Stimulated activated CD4-positive, alpha-beta T cell treated with anti-CD3 and anti-CD28 coated beads, Interleukin-2, amount 100 ng/mL, for 4 hours (primary cell): ENCODE measurements around the gene CD68.
A peak's percentile ranks its signal among the peaks of the same experiment; 100 is the strongest.

Experiments used
- DNase-seq: peaks from one replicate; pipeline ENCODE4 v3.0.0-alpha.2; 2020; ENCODE audit warnings: low read depth

The CD68 gene

GRCh38 chr17:7579001-7579833, at the start of gene CD68:
TSS of gene CD68 (plus strand) at chr17:7579638. CDS start at chr17:7579678, 40 bp downstream.
- DNase-seq, result peak; percentile 68

DNA sequence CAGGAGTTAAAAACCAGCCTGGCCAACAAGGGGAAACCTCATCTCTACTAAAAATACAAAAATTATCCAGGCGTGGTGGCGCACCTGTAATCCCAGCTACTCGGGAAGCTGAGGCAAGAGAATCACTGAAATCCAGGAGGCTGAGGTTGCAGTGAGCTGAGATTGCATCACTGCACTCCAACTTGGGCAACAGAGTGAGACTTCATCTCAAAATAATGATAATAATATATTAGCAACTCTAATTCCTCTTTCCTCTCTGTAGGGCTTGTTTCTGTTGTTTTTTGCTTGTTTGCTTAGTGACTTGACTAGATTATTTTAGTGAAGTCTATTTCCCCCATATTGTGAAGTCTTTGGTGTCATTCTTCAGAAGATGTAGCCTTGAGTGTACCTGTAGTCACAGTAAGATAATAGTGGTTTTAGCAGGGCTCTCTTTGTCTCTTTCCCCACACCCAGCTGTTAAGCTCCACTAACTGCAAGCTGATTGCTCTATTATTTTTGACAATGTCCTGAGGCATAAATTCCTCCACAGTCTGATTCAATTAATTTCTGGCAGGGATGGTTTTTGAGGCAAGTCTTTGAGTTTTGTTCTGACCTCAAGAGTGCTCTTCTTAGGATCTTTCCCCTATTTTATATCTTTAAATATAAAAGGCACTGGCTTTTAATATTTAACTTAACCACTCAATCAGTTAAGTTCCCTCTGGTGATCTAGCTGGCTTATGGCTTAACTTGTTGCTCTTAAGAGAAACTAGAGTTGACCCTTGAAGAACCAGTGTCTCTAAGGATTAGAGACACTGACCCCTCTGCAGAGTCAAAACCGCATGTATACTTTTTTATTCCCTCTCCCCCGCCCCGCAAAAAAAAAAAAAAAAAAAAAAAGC, 49.2 kb upstream of the CD68 start:
- no peak for DNase-seq

- no peak for DNase-seq
Observed at GRCh38 chr17:7538050-7538449, 41.4 kb upstream of the CD68 start.

DNA sequence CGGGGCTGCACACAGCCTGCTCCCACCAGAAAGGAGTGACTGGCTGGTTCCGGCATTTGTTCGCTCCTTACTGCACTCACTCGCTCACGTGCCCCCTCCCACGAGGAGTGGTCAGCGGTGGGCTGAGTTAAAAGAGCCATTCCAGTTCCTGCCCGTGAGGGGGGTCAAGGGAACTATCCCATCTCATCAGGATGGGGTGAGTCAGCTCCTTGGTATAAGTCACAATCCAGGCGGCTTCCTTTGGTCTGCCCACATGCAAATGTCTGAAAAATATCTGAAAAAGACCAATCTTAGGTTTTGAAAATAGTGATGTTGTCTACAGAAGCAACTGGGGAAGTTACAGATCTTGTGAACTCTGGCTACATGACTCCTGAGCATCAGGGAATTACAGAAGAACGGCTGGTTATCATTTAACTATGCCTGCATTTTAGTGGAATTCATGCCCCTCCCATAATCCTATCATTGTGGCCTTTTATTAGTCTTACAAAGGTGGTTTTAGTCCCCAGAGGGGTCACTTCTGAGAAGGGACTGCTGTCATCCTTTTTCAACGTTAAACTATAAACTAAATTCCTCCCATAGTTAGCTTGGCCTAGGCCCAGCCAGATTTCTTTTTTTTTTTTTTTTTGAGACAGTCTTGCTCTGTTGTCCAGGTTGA, 40.4 kb upstream of the CD68 start:
- DNase-seq, result no peak

DNA sequence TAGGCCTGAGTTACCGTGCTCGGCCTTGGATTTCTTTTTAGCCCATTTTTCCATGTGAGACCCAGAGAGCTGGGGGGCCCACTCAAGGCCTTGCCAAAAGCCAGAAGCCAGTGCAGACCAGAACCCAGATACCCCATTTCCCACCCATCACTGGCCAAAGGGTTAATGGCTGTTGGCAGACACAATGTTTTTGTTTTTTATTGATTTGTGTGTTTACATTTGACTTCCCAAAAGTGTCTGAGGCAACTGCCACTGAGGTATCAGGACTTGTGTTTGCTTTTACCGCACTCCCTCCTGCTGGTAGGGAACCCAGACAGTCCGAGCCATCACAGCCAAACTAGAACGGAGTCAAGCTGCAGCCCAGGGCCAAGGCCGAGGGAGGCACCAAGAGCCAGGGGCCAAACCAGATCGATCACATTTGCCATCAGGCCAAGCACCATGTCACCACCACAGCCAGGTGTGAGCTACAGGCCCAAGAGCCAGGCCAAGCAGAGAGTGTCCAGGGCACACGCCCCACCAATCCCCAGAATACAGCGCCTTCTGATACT, 38.3 kb upstream of the CD68 start:
- DNase-seq, result no peak

DNA sequence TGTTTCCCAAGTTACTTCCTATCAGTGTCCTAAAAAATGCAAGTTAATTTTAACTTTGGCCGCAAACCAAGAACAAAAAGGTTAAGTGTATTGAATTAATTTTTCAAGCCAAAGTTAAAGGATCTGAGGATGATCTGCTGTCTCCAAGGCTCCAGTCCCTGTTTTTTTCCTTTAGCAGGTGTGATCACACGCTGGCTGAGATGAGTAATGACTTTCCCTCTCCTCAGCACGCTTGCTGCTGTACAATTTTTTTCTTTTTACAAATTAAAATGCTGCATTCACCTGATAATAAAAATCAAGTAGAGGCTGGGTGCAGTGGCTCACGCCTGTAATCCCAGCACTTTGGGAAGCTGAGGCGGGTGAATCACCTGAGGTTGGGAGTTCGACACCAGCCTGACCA, 34.5 kb upstream of the CD68 start:
- DNase-seq, result no peak

- peak; percentile 38 for DNase-seq
Observed at GRCh38 chr17:7548585-7549400, 30.6 kb upstream of the CD68 start, which contains the start of gene TNFSF12. TSS of gene TNFSF12 (plus strand) at chr17:7549058. CDS start at chr17:7549154, 96 bp downstream.

- peak; percentile 24 for DNase-seq
Observed at GRCh38 chr17:7549401-7550055, 29.9 kb upstream of the CD68 start.

GRCh38 chr17:7550344-7550743, 29.1 kb upstream of the CD68 start:
- DNase-seq, result no peak

GRCh38 chr17:7551396-7551795, 28.0 kb upstream of the CD68 start:
- no peak for DNase-seq

- no peak for DNase-seq
Observed at GRCh38 chr17:7552621-7553051, 26.8 kb upstream of the CD68 start.

DNA sequence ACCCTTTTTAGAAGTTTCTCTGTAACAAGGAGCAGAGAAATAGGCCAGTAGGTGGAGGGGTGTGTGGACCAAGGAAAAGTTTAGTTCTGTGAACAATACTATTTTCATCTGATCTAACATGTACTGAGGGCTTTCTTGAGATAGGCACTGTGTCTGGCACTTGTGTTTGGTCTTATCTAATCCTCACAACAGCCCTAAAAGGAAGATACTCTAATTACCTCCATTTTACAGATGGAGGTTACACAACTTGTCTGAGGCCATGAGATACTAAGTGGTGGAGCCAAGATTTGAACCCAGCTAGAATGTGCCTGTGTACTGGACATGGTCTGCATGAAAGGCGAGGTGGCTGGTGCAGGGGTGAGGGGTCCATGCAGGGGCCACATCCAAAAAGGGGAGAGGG, 26.1 kb upstream of the CD68 start:
- DNase-seq, result no peak

DNA sequence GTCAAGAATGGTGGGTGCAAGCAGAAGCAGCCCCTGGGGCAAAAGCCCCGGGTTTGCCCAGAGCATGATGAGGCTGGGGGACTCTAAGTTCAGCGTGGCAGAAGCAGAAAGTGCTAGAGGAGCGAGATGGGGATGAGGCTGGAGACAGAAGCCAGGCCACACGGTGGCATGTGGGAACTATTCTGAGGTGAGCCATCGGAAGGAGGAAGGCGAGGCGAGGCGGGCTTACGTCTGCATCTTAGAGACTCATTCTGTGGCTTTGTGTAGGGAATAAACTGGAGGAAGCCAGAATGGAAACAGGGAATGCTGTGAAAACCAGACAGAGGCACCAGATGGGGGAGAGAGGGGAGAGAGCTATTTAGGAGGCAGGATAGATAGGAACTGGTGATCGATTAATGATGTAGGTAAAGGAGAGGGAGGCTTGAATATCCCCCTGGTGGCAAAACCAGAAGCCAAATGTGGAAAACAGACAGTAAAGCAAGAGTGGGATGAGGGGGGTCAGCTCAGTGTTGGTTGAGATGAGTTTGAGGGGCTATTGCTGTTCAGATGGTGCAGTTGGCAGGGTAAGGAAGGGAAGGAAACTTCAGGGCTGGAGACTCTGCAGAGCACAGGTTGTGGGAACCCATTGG, 24.0 kb upstream of the CD68 start:
- no peak for DNase-seq

GRCh38 chr17:7556627-7557026, 22.8 kb upstream of the CD68 start:
- DNase-seq, result no peak

GRCh38 chr17:7557147-7557764, 22.2 kb upstream of the CD68 start:
- no peak for DNase-seq

DNA sequence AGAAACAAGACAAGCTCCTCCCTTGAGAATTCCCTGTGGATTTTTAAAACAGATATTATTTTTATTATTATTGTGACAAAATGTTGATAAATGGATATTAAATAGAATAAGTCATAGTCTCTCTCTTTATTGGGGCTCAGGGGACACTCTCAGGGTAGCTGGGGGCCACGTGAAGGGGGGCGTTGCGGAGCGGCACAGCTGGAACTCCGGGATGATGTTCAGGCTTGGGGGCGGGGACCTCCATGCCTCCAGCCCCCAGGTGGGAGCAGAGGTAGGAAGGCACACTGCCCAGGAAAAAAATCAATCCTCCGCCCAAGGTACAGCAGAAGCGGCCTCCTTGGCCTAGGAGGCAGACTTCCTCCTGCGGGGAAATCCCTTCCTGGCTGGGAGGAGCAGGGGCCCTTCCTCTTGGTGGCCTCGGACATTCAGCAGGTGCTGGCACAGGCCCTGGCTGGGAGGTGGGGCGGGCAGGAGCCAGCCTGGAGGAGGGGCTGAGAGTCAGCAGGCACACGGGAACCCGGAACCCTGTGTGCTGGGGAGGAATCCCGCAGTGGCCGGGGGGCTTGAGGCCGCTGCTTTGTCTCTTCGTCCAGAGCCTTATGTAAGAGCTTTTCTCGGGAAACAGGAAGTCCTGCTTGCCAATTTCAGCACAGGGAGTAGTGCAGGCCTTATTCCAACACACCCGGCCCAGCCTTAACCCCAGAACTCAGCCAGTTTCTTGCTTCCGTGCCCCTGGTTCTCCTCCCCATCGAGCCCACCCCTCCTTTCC, 21.5 kb upstream of the CD68 start:
- no peak for DNase-seq

GRCh38 chr17:7558544-7559319, 20.7 kb upstream of the CD68 start, which contains the start of gene TNFSF13:
TSS of gene TNFSF13 (plus strand) at chr17:7558750. CDS start at chr17:7559040, 290 bp downstream.
- no peak for DNase-seq
